HG03432 (cell line): Measurements from ENCODE around the gene CASR.

Experiments
- ATAC-seq: cut with Tn5 transposase; IDR thresholded peaks from one replicate; pipeline ENCODE4 v1.9.1; 2021; ENCODE audit warnings: mild to moderate bottlenecking, moderate library complexity; ENCODE audit not compliant: unreplicated experiment

CASR gene

DNA sequence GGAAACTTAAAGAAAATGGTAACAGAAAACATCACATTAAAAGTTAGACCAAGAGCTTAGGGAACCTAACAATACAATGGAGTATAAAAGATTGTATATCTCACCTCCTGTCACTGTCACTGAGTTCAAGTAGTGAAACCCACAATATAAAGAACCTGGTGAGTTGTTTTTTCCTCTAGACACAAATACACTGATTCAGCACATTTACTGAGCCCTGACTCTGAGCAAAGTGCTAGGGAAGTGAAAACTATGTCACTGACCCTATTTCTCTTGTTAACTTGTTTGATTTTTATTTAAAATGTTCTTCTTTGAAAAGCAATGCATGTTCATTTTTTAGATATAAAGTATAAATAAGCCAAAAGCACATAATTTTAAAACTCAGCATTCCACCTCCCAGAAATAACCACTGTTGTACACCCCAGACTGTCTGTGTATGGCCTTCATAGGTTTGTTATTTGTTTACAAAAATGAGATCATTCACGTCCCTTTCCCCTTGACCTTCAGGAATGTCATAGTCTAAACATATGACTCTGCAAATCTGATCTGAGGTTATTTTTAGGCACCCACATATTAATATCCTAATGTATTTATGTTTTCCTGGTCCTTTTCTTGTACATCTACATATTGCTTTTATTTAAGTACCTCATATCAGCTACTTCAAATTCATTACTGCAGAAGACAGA is 72.4 kb downstream of the CASR start:
- ATAC-seq, result peak; percentile 80

DNA sequence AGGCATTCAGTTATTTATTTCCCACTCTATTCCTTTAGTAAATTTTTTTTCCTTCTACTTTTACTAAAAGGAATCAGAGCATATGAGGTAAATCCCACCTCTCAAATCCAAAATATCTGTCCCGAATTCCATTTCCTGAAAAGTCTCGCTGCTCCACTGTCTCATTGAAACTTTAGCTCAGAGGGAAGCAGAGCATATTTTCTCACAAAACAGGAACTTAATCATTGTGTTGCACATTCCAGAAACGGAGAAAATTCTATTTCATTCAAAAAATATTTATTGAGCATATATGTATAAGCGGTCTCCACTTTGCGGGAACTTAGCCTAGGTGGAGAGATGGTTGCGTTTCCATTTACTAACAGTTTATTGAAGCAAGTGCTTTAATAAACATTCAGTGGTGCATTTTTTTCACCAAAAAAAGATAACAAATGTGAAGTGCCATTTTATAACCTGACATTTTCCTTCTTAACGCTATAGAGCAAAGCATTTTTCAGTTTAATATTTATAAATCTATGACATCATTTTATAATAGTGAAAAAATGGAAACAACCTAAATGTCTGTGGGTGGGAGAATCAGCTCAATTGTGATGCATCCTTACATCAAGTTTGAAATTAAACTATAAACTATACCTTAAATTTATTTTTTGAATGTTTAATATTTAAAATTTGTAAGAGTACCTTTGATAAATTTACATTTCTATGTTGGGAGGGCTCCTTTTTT is 74.3 kb downstream of the CASR start:
- ATAC-seq, result no peak

DNA sequence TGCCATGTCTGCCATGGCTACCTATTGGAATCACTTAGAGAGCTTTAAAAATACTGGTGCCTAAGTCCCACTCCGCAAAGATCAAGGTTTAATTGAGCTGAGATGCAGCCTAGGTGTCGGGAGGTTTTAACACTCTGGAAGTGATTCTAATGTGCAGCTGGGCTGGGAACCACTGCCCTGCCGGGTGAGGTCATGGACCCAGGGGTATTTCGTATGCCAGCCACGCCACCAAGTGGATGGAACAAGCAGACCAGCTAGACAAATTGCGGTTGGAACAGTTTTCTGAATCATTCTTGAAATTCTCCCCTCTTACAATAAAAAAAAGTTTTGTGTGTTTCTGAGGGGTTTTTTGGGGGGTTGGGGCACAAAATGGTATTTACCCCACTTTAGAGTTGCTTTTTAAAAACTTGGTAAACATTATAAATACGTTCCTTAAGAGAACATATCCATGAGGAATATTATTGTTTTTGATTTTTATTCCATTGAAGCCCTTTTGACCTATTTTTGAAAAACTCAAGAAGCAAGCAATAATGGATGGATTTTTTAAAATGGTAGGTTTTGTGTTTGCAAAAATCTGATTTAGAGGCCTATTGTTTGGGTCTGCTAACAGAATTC is 75.4 kb downstream of the CASR start:
- peak; percentile 80 for ATAC-seq

DNA sequence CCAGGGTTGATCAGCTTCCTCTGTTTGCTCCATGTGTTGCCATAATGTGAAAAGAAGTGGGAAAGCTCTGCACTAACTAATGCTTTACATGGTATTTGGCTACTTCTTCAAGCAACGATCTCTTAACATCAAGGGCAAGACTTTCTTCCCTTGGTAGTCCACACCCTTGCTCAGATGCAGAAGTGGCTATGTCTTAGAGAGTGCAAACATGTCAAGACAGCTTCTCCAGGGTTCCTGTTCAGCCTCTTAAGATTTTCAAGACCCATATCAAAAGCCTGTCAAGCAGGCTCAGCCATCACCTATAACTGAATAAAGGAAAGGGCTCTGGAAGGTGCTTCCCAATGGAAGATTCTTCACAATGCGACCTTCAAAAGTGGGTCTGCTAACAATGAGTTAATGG is 76.7 kb downstream of the CASR start:
- no peak for ATAC-seq

DNA sequence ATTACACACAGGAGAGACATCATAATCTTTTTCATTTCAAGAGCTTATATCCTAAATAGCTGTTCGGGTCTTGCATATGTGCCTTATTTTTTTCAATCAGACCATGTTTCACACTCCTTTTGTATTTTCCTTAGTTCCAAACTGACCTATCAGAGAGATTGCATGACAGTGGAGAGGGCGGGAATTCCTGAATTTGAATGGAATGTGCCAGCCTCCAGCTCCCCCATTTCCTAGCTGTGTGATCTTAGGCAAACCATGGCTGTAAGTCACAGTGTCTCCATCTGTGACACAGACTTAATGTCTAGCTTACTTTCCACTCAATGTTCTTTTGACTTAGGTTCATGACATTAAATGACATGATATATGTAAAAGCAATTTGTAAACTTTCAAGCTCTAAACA is 79.6 kb downstream of the CASR start:
- no peak for ATAC-seq

DNA sequence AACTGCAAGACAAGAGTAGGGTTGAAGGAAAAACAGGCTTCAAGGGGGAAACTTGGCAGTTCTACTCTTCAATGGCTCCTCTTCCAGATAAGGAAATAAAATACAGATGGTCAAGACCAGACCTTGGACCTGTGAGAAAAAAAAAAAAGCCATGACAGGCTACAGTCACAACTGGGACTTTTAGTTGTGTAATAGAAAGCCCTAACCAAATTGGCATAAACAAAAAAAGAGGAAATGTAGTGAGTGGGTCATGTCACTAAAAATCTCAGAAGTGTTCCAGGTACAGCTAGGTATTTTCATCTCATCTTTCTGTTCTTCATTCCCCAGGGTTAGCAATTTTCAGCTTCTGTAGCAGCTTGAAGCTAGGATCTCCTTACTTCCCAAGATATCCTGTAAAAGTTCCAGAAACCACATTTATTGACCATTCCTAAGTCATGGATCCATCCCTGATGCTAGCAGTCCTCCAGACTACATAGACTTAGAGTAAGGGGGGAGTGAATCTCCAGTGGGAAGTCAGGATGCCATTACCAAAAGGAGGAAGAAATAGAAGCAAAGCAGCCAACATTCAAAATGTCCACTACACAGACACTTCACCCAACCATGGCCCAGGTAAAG is 80.6 kb downstream of the CASR start:
- no peak for ATAC-seq

DNA sequence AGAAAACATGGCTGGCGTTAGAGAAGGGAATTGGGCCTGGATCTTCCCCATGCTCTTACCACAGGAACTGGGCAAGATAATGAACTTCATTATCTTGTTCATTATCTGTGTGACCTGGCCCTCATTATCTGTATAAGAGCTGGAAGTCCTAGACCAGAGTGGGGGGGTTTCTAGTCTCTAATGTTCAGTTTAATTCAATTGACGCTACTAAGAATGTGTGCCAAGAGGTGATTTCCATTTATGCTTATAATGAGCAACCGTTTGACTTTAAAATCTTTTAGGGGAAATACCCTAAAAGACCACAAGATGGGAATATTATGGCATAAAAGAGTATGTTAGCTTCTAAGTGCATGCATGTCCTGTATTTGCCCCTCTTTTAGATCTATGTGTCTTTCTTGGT is 82.5 kb downstream of the CASR start:
- no peak for ATAC-seq

DNA sequence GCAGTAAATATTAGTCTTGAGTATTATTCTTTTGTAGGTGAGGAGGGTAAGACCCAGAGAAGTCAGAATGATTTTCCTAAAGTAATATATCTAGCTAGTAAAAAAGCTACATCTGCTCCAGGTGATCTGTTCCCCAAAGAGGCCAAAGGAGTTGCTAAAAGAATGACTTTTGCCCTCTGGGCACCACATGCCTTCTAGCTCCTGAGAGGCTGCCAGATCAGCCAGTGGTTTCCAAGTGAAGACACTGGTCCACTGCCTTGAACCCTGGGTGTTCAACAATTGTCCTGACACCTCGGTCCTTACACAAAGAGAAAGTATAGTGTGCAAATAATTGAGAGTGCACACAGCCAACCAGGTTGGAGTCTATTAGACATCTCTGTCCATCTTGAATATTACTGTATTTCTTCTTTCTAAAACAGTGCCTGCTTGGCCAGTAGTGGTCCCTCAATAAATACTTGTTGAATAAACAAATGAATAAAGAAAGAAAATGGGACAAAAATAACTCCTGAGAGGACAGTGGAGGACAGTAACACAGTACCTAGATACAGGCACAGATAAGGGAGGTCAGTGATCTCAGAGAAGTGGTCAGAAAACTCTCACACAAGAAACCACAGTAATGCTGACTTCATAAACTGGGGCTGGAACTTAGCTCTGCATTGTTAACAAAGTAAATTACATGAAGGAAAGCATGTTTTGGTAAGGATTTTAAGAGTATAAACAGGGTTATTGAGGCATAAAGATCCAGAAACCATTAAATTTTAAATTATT is 85.0 kb downstream of the CASR start:
- peak; percentile 52 for ATAC-seq

DNA sequence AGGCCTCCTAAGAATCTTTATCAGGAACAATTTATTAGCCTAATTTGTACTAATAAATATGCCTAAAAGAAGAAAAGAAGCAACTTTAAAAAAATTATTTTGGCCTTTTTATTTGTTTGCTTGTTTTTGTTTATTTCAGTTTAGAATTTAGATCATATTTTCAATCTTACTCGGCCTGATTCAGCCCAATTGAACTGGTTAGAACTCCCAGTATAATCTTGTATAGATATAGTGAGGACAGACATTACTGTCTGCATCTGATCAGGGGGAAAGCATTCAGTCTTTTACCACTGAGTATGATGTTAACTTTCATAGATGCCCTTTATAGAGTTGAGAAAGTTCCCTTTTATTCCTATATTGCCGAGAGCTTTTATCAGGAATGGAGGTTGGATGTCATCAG is 85.6 kb downstream of the CASR start:
- ATAC-seq, result no peak

DNA sequence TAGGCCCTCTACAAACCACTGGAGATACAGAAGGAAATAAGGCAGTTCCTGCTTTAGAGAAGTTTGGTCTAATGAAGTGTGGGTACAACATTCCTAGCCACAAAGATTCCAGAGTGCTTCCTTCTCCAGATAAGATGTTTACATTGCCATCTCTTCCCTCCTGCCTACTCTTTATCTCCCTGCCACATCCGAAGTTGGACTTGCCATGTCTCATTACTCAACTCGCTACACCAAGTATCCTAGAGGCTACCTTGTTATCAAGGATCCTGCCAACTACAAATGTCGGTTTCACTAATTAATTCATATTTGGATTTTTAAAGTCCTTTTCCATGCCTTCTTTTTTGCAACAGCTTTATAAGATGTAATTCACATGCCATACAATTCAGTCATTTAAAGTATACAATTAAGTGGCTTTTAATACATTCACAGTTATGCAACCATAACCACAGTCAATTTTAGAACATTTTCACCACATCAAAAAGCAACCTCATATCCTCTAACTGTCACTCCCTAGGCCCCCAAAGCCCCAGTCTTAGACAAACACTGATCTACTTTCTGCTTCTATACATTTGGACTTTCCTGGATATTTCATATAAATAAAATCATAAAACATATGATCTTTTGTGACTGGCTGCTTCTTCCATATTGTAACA is 87.9 kb downstream of the CASR start:
- no peak for ATAC-seq

DNA sequence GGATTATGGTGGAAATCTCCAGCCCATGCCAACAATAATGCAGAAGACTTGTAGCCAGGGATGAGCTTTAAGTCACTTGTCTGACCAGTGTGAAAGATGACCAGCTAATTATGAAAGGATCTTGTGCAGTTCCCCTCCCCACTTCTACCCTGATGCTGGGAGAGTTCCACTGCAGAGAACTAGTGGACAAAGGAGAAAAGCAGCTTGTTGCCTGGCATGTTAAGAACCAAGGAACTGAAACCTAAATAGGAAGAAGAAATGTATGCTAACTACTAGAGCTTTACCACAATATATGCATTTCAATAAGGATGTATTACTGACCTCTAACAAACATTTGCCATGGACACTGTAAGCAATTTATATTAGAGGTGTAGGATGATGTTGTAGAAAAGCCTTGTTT is 89.4 kb downstream of the CASR start:
- no peak for ATAC-seq

DNA sequence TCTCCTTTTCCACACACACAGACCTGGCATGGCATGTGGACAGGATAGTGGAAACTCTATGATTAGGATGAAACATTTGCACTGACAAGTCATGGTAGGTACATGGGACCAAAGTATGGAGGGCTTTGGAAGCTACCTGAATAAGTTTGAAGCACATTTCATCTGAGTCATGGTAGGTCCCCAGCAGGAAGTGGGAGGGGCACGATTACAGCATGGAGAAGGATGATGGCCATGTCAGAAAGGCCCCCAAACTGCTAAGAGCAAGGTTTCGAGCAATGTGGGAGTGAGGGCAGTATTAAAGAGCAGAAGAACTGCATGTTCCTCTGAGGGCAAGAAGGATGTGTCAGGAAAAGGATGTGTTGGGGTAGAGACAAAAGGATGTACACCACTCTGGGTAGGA is 90.0 kb downstream of the CASR start:
- no peak for ATAC-seq

DNA sequence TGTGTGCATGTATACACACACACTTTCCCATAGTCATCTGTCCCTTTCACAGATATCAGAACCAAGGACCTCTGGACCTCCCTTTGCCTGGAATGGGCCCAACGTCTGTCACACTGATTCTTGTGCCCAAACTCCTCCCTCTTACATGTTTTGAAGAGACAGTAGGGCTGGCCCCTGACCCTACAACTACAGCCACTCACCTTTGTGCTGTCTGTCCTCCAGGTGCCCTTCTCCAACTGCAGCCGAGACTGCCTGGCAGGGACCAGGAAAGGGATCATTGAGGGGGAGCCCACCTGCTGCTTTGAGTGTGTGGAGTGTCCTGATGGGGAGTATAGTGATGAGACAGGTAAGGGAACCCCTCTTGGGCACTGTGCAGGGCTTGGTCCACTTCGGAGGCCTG is 98.4 kb downstream of the CASR start:
- no peak for ATAC-seq

DNA sequence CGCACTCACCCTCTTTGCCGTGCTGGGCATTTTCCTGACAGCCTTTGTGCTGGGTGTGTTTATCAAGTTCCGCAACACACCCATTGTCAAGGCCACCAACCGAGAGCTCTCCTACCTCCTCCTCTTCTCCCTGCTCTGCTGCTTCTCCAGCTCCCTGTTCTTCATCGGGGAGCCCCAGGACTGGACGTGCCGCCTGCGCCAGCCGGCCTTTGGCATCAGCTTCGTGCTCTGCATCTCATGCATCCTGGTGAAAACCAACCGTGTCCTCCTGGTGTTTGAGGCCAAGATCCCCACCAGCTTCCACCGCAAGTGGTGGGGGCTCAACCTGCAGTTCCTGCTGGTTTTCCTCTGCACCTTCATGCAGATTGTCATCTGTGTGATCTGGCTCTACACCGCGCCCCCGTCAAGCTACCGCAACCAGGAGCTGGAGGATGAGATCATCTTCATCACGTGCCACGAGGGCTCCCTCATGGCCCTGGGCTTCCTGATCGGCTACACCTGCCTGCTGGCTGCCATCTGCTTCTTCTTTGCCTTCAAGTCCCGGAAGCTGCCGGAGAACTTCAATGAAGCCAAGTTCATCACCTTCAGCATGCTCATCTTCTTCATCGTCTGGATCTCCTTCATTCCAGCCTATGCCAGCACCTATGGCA is 100.5 kb downstream of the CASR start:
- ATAC-seq, result no peak

DNA sequence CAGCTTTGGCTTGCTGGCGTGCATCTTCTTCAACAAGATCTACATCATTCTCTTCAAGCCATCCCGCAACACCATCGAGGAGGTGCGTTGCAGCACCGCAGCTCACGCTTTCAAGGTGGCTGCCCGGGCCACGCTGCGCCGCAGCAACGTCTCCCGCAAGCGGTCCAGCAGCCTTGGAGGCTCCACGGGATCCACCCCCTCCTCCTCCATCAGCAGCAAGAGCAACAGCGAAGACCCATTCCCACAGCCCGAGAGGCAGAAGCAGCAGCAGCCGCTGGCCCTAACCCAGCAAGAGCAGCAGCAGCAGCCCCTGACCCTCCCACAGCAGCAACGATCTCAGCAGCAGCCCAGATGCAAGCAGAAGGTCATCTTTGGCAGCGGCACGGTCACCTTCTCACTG is 101.0 kb downstream of the CASR start:
- no peak for ATAC-seq

DNA sequence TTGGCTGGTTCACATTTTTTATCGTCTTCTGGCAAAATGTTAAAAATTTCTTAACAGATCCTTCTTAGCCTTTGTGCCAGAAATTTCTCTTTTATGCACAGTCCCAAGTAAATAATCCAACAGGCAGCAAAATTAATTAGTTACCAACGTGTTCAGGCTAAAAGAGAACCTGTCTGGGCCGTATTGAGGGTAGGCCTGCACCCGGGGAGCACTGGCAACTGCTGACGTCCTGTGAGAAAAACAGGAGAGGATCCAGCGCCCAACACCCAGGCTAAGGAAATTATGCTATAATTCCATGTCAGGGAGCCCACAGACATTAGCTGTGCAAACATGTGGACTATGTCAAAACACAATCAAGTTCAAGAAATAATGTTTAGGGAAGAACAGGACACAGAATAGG is 110.9 kb downstream of the CASR start:
- ATAC-seq, result no peak

DNA sequence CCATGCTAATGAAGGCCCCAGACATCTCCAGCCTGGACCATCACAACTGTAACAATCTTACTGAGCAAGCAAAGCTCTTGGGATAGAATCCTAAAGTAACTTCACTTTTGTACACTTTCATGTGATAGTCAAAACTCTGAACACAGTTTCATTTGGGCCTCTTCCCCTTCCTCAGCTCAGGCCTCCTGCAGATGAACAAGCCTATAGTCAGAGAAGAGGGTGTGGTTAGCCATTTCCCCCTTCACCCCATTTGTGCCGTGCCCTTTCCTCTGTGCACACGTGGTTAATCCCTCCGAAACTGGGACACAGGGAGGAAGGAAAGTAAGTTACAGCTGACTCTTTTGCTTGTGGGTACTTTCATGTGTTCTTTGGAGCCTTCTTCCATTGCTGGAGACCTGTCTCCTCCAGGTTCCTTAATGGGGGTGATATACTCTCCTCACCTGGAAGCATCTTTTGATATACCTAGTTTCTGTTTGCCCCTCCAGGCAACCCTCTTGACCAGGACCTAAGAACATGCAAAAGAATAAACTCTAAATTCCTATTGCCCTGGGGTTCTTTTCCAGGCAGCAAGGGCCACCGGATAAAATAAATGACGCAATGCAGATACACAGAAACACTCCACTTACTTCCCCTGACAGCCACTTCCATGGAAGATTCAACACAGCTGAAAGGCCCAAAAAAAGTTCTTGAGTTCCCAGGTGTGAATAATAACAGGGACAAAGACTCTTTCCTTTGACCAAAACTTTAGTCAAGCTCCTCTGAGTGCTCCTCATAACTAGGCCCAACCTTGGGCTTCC is 112.0 kb downstream of the CASR start:
- ATAC-seq, result no peak

DNA sequence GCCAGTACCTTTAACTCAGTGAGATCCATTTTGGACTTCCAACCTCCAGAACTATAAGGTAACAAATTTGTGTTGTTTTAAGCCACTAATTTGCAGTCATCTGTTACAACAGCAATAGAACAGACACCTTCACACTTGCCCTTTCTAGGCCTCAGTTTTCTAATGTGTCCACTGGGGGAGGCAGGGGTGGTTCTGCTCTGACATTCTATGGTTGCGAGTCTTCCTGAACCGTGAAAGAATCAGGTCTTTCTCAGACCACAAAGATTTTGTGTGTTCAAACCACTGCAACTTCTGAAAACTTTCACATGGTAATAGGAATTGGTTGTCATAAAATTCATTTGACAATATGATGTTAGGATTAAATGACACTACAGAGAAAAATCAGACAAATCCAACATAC is 114.8 kb downstream of the CASR start:
- peak; percentile 73 for ATAC-seq

DNA sequence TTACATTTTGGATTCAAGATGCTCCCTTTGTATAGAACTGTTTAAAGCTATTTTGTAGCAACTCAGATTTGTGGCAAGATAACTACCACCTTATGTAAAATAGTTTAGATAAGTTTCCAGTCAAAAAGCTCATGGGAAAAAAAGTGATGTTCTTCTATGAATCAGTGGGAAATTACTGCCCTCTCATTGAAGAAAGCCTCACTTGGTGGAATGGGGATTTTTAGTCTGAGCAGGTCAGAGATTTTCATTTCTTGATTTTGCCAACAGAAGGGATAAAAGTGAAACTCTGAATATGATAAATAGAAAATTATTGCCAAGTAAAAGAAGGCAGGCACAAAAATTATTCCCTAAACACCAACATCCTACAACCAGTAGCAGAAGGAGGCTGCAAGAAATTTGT is 115.7 kb downstream of the CASR start:
- no peak for ATAC-seq
